ENCODE measurements around the gene DHX35.

DHX35 gene

DNA sequence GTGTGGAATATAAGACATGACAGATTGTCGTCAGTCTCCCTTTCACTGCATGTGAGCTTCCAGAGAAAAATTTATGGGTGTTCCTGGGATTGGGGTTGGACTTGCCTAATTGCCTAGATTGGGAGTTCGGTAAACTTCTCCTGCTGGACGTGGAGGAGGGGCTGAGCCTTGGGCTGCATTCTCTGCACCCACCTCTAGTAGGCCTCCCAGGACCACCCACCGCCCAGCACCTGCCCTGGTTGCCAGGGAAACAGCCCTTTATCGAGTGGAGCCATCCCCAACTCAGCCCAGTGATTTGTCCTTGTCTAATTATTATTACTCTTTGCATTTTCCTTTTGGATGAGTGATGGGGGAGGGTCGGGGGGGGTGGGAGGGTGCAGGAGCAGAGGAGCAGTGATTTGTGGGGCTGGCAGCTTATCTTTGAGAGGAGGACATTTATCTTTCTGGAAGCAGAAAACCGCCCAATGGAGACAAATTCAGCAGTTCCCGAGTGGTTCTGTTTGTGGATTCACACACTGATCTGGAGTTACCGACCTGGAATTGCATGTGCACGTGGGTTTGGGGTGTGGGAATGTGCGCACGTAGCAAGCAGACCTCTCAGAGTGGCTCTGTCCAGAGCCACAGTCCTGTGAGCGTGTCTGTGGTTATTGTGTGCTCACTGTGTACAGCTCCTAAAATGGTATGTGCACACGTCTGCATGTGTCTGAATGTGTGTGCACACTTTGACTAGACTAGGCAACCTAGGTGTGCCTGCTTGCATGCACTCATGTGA lies 104.5 kb downstream of the DHX35 start:
- H3K4me1 ChIP-seq (ENCODE audit: control insufficient read depth in 1 of 2, insufficient read depth in 2 of 2, low read length in 2 of 2), result no peaks in the 10 kb centered on the region
- H3K27ac ChIP-seq (ENCODE audit: low read length), result no peak overlapping the region
- no peaks in the 10 kb centered on the region for H3K27me3 ChIP-seq (ENCODE audit: low read depth, low read length)
- peaks cover 0 to 7% of the 10 kb centered on the region in 2 donors for H3K9me3 ChIP-seq (ENCODE audit: control insufficient read depth in 1 of 2, low read length in 2 of 2)
- no peak overlapping the region for H3K4me3 ChIP-seq (ENCODE audit: low read depth in 1 of 2, low read length in 2 of 2)
- H3K36me3 ChIP-seq (ENCODE audit: control insufficient read depth in 1 of 2, insufficient read depth in 2 of 2, low read length in 2 of 2), result no peaks in the 10 kb centered on the region

DNA sequence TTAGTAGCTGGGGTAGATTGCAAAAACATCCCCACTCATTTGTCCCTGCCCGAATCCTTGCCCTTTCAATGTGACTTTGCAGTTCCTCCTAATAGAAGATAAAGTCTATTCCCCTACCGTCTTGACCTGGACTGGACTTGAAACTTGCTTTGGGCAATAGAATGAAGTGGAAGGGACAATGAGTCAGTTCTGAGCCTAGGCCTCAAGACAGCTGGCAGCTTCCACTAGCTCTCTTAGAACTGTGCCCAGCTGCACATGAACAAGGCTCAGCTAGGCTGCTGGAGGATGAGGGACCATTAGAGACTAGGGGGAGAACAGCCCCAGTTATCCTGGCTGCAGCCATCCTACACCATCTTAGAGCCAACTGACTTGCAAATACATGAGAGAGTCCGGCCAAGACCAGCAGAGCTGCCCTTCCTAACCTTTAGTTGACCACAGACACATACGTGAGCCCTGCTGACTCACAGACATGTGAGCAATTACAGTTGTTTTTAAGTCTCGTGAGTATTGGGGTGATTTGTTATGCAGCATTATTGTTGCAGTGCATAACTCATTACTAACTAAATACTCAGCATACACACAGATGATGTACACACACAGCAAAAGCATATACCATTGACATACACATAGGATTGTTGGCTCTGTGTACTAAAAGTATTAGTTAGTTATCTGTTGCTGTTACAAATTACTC lies 105.5 kb downstream of the DHX35 start:
- H3K27ac ChIP-seq (ENCODE audit: low read length), result no peak overlapping the region
- H3K9me3 ChIP-seq (ENCODE audit: control insufficient read depth in 1 of 2, low read length in 2 of 2), result peaks cover 0 to 7% of the 10 kb centered on the region in 2 donors
- no peaks in the 10 kb centered on the region for H3K4me1 ChIP-seq (ENCODE audit: control insufficient read depth in 1 of 2, insufficient read depth in 2 of 2, low read length in 2 of 2)
- H3K36me3 ChIP-seq (ENCODE audit: control insufficient read depth in 1 of 2, insufficient read depth in 2 of 2, low read length in 2 of 2), result no peaks in the 10 kb centered on the region
- H3K27me3 ChIP-seq (ENCODE audit: low read depth, low read length), result no peaks in the 10 kb centered on the region
- H3K4me3 ChIP-seq (ENCODE audit: low read depth in 1 of 2, low read length in 2 of 2), result no peak overlapping the region

GRCh38 chr20:39069976-39070375 lies 107.8 kb downstream of the DHX35 start:
- Histone ChIP-seq H3K36me3 (ENCODE audit: control insufficient read depth in 1 of 2, insufficient read depth in 2 of 2, low read length in 2 of 2) (no peaks in the 10 kb centered on the region), H3K27ac (ENCODE audit: low read length) (no peak overlapping the region), H3K9me3 (ENCODE audit: control insufficient read depth in 1 of 2, low read length in 2 of 2) (peaks cover 0 to 7% of the 10 kb centered on the region in 2 donors), H3K27me3 (ENCODE audit: low read depth, low read length) (no peaks in the 10 kb centered on the region), H3K4me1 (ENCODE audit: control insufficient read depth in 1 of 2, insufficient read depth in 2 of 2, low read length in 2 of 2) (no peaks in the 10 kb centered on the region), H3K4me3 (ENCODE audit: low read depth in 1 of 2, low read length in 2 of 2) (no peak overlapping the region)

GRCh38 chr20:39070484-39071231 lies 108.5 kb downstream of the DHX35 start:
- H3K27ac ChIP-seq (ENCODE audit: low read length), result no peak overlapping the region
- no peaks in the 10 kb centered on the region for H3K4me1 ChIP-seq (ENCODE audit: control insufficient read depth in 1 of 2, insufficient read depth in 2 of 2, low read length in 2 of 2)
- no peak overlapping the region for H3K4me3 ChIP-seq (ENCODE audit: low read depth in 1 of 2, low read length in 2 of 2)
- no peaks in the 10 kb centered on the region for H3K36me3 ChIP-seq (ENCODE audit: control insufficient read depth in 1 of 2, insufficient read depth in 2 of 2, low read length in 2 of 2)
- H3K9me3 ChIP-seq (ENCODE audit: control insufficient read depth in 1 of 2, low read length in 2 of 2), result peaks cover 0 to 7% of the 10 kb centered on the region in 2 donors
- H3K27me3 ChIP-seq (ENCODE audit: low read depth, low read length), result no peaks in the 10 kb centered on the region

DNA sequence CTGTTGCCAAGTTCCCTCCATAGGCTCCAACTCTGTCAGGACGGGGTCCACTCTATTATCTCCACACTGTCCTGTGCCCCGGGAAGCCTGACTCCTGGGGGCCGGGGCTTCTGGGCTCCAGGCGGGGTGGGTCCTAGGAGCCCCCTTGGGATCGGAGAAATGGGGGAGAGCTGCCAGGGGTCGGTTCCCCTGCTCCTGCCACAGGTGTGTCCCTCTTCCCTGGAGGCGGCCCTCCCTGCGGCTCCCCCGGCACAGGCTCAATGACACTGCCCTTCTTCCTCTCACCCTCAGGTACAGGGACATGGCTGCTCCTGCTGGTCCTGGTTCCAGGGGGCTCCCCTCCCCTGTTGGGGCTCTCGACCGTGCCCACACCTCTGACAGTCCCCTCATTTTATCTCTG lies 110.0 kb downstream of the DHX35 start:
- Histone ChIP-seq H3K4me3 (ENCODE audit: low read depth in 1 of 2, low read length in 2 of 2) (no peak overlapping the region), H3K27me3 (ENCODE audit: low read depth, low read length) (no peaks in the 10 kb centered on the region), H3K4me1 (ENCODE audit: control insufficient read depth in 1 of 2, insufficient read depth in 2 of 2, low read length in 2 of 2) (no peaks in the 10 kb centered on the region), H3K36me3 (ENCODE audit: control insufficient read depth in 1 of 2, insufficient read depth in 2 of 2, low read length in 2 of 2) (no peaks in the 10 kb centered on the region), H3K9me3 (ENCODE audit: control insufficient read depth in 1 of 2, low read length in 2 of 2) (peaks cover 0 to 7% of the 10 kb centered on the region in 2 donors), H3K27ac (ENCODE audit: low read length) (no peak overlapping the region)

- peaks cover 0 to 7% of the 10 kb centered on the region in 2 donors for H3K9me3 ChIP-seq (ENCODE audit: control insufficient read depth in 1 of 2, low read length in 2 of 2)
- H3K27me3 ChIP-seq (ENCODE audit: low read depth, low read length), result no peaks in the 10 kb centered on the region
- no peak overlapping the region for H3K4me3 ChIP-seq (ENCODE audit: low read depth in 1 of 2, low read length in 2 of 2)
- no peaks in the 10 kb centered on the region for H3K36me3 ChIP-seq (ENCODE audit: control insufficient read depth in 1 of 2, insufficient read depth in 2 of 2, low read length in 2 of 2)
- no peak overlapping the region for H3K27ac ChIP-seq (ENCODE audit: low read length)
- H3K4me1 ChIP-seq (ENCODE audit: control insufficient read depth in 1 of 2, insufficient read depth in 2 of 2, low read length in 2 of 2), result no peaks in the 10 kb centered on the region
Observed at GRCh38 chr20:39072653-39073052, 110.5 kb downstream of the DHX35 start.

- Histone ChIP-seq H3K9me3 (ENCODE audit: control insufficient read depth in 1 of 2, low read length in 2 of 2) (no peaks in the 10 kb centered on the region), H3K27ac (ENCODE audit: low read length) (no peak overlapping the region), H3K4me1 (ENCODE audit: control insufficient read depth in 1 of 2, insufficient read depth in 2 of 2, low read length in 2 of 2) (no peaks in the 10 kb centered on the region), H3K4me3 (ENCODE audit: low read depth in 1 of 2, low read length in 2 of 2) (no peak overlapping the region), H3K36me3 (ENCODE audit: control insufficient read depth in 1 of 2, insufficient read depth in 2 of 2, low read length in 2 of 2) (no peaks in the 10 kb centered on the region), H3K27me3 (ENCODE audit: low read depth, low read length) (no peaks in the 10 kb centered on the region)
Observed at GRCh38 chr20:39075731-39076130, 113.6 kb downstream of the DHX35 start.

DNA sequence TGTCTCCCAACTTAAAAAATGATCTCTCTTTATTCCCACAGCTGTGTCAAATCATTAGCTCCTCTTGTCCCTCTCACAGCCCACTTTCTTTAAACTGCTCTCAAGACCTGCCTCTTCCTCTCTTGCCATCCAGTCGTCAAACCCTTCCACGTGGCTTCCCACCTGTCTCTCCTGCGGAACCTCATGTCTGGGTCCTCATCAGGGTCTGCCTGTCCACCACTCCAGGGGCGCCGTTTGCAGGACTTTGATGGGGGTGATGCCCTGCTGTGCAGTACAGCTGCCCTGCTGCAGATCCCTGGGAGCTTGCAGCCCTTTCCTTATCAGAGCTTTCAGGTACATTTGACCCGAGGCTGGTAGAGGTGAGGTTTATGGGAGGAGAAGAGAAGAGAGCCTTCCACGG lies 114.8 kb downstream of the DHX35 start:
- H3K27ac ChIP-seq (ENCODE audit: low read length), result no peak overlapping the region
- H3K27me3 ChIP-seq (ENCODE audit: low read depth, low read length), result no peaks in the 10 kb centered on the region
- no peaks in the 10 kb centered on the region for H3K9me3 ChIP-seq (ENCODE audit: control insufficient read depth in 1 of 2, low read length in 2 of 2)
- no peaks in the 10 kb centered on the region for H3K36me3 ChIP-seq (ENCODE audit: control insufficient read depth in 1 of 2, insufficient read depth in 2 of 2, low read length in 2 of 2)
- no peak overlapping the region for H3K4me3 ChIP-seq (ENCODE audit: low read depth in 1 of 2, low read length in 2 of 2)
- no peaks in the 10 kb centered on the region for H3K4me1 ChIP-seq (ENCODE audit: control insufficient read depth in 1 of 2, insufficient read depth in 2 of 2, low read length in 2 of 2)

GRCh38 chr20:39080326-39080725 lies 118.2 kb downstream of the DHX35 start:
- Histone ChIP-seq H3K36me3 (ENCODE audit: control insufficient read depth in 1 of 2, insufficient read depth in 2 of 2, low read length in 2 of 2) (no peaks in the 10 kb centered on the region), H3K4me1 (ENCODE audit: control insufficient read depth in 1 of 2, insufficient read depth in 2 of 2, low read length in 2 of 2) (no peaks in the 10 kb centered on the region), H3K27ac (ENCODE audit: low read length) (no peak overlapping the region), H3K4me3 (ENCODE audit: low read depth in 1 of 2, low read length in 2 of 2) (no peak overlapping the region), H3K9me3 (ENCODE audit: control insufficient read depth in 1 of 2, low read length in 2 of 2) (no peaks in the 10 kb centered on the region), H3K27me3 (ENCODE audit: low read depth, low read length) (peaks cover 8% of the 10 kb centered on the region)

DNA sequence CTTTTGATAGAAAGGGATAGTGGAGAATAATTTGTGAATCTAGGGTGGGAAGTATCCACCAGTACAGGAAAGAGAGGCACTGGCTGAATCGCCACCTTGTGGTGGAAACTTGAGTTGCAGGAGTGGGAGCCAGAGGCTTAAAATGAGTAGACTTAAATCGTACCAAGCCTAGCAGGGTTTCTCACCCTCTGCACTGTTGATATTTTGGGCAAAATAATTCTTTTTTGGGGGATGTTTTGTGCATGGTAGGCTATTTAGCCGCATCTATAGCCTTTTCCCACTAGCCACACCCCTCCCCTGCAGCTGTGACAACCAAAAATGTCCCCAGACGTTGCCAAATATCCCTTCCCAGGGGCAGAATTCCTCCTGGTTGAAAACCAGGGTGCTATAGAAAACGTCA lies 119.1 kb downstream of the DHX35 start:
- H3K27me3 ChIP-seq (ENCODE audit: low read depth, low read length), result peaks cover 8% of the 10 kb centered on the region

DNA sequence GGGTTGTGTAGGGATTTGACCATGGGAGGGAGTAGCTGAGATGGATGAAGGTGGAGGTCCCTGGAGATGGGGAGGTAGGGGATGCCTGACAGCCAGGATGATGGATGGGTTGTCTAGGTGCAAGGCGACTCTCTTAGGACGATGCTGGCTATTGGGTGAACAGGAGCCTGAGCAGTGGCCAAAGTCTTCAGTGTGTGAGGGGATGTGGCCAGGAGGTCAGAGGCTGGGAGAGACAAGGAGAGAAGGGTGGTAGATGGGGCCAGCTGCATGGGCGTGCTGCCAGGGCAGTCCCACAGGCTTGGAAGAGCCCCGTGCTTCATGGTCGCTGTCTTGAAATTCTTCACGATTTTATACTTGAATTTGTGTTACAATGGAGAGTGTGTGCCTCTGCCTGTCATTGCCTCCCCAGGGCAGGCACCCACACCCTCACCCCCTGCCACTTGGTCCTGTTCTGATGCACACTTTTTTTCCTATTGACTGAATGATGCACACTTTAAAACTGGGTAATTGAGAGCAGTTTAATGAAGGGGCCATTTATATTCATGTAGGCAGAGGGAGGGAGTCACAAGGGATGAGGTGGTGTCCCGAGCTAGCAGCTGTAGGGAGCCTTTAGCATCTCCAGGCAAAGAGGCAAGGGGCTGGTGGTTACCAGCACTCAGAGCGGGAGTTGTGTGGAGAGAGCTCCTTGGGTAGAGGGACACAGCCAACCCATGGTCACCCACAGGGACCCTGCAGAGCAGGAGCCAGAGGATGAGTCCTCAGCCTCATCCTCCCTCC lies 120.7 kb downstream of the DHX35 start:
- H3K36me3 ChIP-seq (ENCODE audit: control insufficient read depth in 1 of 2, insufficient read depth in 2 of 2, low read length in 2 of 2), result no peaks in the 10 kb centered on the region
- H3K27me3 ChIP-seq (ENCODE audit: low read depth, low read length), result peaks cover 8% of the 10 kb centered on the region
- no peak overlapping the region for H3K4me3 ChIP-seq (ENCODE audit: low read depth in 1 of 2, low read length in 2 of 2)
- H3K9me3 ChIP-seq (ENCODE audit: control insufficient read depth in 1 of 2, low read length in 2 of 2), result no peaks in the 10 kb centered on the region
- H3K27ac ChIP-seq (ENCODE audit: low read length), result no peak overlapping the region
- H3K4me1 ChIP-seq (ENCODE audit: control insufficient read depth in 1 of 2, insufficient read depth in 2 of 2, low read length in 2 of 2), result no peaks in the 10 kb centered on the region

More for the DNA sequence above, 119.1 kb downstream of the DHX35 start:
- Histone ChIP-seq H3K4me1 (ENCODE audit: control insufficient read depth in 1 of 2, insufficient read depth in 2 of 2, low read length in 2 of 2) (no peaks in the 10 kb centered on the region), H3K4me3 (ENCODE audit: low read depth in 1 of 2, low read length in 2 of 2) (no peak overlapping the region), H3K27ac (ENCODE audit: low read length) (no peak overlapping the region), H3K9me3 (ENCODE audit: control insufficient read depth in 1 of 2, low read length in 2 of 2) (no peaks in the 10 kb centered on the region), H3K36me3 (ENCODE audit: control insufficient read depth in 1 of 2, insufficient read depth in 2 of 2, low read length in 2 of 2) (no peaks in the 10 kb centered on the region)
